RWPE2 (cell line): ENCODE data around the gene SLC6A3.

Source experiments
- ATAC-seq: fragments of 200-7000 bp; cut with Tn5 transposase; 3 replicates; pipeline ENCODE4 v1.9.1; 2021; ENCODE audit warnings: low read depth
- DNase-seq: peaks from one replicate; pipeline ENCODE4 v3.0.0-alpha.2; 2020; ENCODE audit warnings: low spot score
- H3K27ac ChIP-seq: fragments of 450-650 bp; 2 replicates; pipeline ENCODE4 v1.5.1; 2017; ENCODE audit warnings: mild to moderate bottlenecking; ENCODE audit not compliant: poor library complexity, severe bottlenecking
- H3K27me3 ChIP-seq: fragments of 250-450 bp; sonication (Bioruptor Pico); 2 replicates; pipeline ENCODE4 v1.5.1; 2021; ENCODE audit warnings: mild to moderate bottlenecking, moderate library complexity; ENCODE audit not compliant: insufficient read depth, poor library complexity, severe bottlenecking
- H3K36me3 ChIP-seq: fragments of 250-450 bp; sonication (Bioruptor Pico); 2 replicates; pipeline ENCODE4 v1.5.1; 2020; ENCODE audit warnings: low read depth, mild to moderate bottlenecking, moderate library complexity
- H3K4me1 ChIP-seq: fragments of 250-450 bp; sonication (Bioruptor Pico); 2 replicates; pipeline ENCODE4 v1.5.1; 2021; ENCODE audit warnings: mild to moderate bottlenecking, moderate library complexity; ENCODE audit not compliant: insufficient read depth, poor library complexity, severe bottlenecking
- H3K4me3 ChIP-seq: fragments of 250-450 bp; sonication (Bioruptor Pico); 2 replicates; pipeline ENCODE4 v1.5.1; 2021; ENCODE audit warnings: mild to moderate bottlenecking, moderate library complexity; ENCODE audit not compliant: severe bottlenecking
- H3K9me3 ChIP-seq: fragments of 250-450 bp; sonication (Bioruptor Pico); 2 replicates; pipeline ENCODE4 v1.5.1; 2021; ENCODE audit warnings: mild to moderate bottlenecking, moderate library complexity; ENCODE audit not compliant: severe bottlenecking
- TF ChIP-seq, protein P1 (sequence below): fragments of 450-650 bp; IDR thresholded peaks from one replicate; pipeline ENCODE4 v1.5.1; 2017; ENCODE audit warnings: mild to moderate bottlenecking, moderate library complexity; ENCODE audit not compliant: poor library complexity, severe bottlenecking

The SLC6A3 gene

GRCh38 chr5:1435369-1435768 is 9.9 kb downstream of the SLC6A3 start:
- peak; percentile 53 for DNase-seq
- H3K27me3 ChIP-seq: peaks cover 1% of the 10 kb centered on the region
- H3K36me3 ChIP-seq: no peaks in the 10 kb centered on the region
- H3K4me1 ChIP-seq: peaks cover 5% of the 10 kb centered on the region
- H3K9me3 ChIP-seq: peaks cover under 1% of the 10 kb centered on the region
- TF ChIP-seq, protein P1, sequence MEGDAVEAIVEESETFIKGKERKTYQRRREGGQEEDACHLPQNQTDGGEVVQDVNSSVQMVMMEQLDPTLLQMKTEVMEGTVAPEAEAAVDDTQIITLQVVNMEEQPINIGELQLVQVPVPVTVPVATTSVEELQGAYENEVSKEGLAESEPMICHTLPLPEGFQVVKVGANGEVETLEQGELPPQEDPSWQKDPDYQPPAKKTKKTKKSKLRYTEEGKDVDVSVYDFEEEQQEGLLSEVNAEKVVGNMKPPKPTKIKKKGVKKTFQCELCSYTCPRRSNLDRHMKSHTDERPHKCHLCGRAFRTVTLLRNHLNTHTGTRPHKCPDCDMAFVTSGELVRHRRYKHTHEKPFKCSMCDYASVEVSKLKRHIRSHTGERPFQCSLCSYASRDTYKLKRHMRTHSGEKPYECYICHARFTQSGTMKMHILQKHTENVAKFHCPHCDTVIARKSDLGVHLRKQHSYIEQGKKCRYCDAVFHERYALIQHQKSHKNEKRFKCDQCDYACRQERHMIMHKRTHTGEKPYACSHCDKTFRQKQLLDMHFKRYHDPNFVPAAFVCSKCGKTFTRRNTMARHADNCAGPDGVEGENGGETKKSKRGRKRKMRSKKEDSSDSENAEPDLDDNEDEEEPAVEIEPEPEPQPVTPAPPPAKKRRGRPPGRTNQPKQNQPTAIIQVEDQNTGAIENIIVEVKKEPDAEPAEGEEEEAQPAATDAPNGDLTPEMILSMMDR: no peak
- no peak overlapping the region for H3K4me3 ChIP-seq
- ATAC-seq: no peak
- no peak overlapping the region for H3K27ac ChIP-seq

- H3K9me3 ChIP-seq: peaks cover 6% of the 10 kb centered on the region
- peak; percentile 65 for DNase-seq
- ATAC-seq: no peak
- no peaks in the 10 kb centered on the region for H3K36me3 ChIP-seq
- TF ChIP-seq, protein P1: no peak
- no peaks in the 10 kb centered on the region for H3K27me3 ChIP-seq
- no peak overlapping the region for H3K27ac ChIP-seq
- peaks cover under 1% of the 10 kb centered on the region for H3K4me1 ChIP-seq
- H3K4me3 ChIP-seq: no peak overlapping the region
Measured at GRCh38 chr5:1432296-1432695, 12.9 kb downstream of the SLC6A3 start.

- DNase-seq (no peak), ATAC-seq (no peak; the same call in 2 of the 3 replicates)
- no peak overlapping the region for H3K4me3 ChIP-seq
- TF ChIP-seq, protein P1: no peak
- H3K4me1 ChIP-seq: no peaks in the 10 kb centered on the region
- no peak overlapping the region for H3K27ac ChIP-seq
- H3K27me3 ChIP-seq: no peaks in the 10 kb centered on the region
- H3K9me3 ChIP-seq: peaks cover 9% of the 10 kb centered on the region
- no peaks in the 10 kb centered on the region for H3K36me3 ChIP-seq
Measured at GRCh38 chr5:1431896-1432295, 13.3 kb downstream of the SLC6A3 start.

GRCh38 chr5:1431021-1431811 is 14.0 kb downstream of the SLC6A3 start:
- DNase-seq (peak; percentile 76), ATAC-seq (0 out of 3 replicates have a peak, but pooled peaks have one; percentile 10)
- H3K27ac ChIP-seq: no peak overlapping the region
- no peaks in the 10 kb centered on the region for H3K4me1 ChIP-seq
- H3K9me3 ChIP-seq: peaks cover 9% of the 10 kb centered on the region
- no peaks in the 10 kb centered on the region for H3K36me3 ChIP-seq
- no peaks in the 10 kb centered on the region for H3K27me3 ChIP-seq
- TF ChIP-seq, protein P1: no peak
- no peak overlapping the region for H3K4me3 ChIP-seq
